NCI-H446 treated with DMSO at 0.1 percent for 48 hours (cell line): ENCODE measurements around the gene MYRF.

Source experiments
- DNase-seq: peaks from one replicate; lab custom pipeline; 2025; lab: John Stamatoyannopoulos, UW

The MYRF gene

DNA sequence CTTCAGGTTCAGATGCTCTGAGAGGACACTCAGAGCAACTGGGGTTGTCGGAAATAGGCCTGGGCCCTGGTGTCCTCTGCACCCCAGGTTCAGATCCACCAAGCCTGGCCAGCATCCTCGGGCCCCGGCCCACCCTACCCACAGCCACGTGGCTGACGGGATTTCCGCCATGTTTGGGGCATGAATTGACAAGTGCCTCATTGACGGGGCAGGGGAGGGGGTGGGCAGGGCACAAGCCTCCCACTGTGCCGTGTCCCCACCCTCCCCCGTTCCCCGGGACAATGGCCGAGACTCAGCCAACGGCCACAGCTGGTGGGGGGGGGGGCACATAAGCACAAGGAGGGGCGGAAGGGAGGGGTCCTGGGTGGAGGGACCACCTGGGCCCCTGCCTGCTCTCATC is 8.5 kb downstream of the MYRF start:
- DNase-seq, result no peak

DNA sequence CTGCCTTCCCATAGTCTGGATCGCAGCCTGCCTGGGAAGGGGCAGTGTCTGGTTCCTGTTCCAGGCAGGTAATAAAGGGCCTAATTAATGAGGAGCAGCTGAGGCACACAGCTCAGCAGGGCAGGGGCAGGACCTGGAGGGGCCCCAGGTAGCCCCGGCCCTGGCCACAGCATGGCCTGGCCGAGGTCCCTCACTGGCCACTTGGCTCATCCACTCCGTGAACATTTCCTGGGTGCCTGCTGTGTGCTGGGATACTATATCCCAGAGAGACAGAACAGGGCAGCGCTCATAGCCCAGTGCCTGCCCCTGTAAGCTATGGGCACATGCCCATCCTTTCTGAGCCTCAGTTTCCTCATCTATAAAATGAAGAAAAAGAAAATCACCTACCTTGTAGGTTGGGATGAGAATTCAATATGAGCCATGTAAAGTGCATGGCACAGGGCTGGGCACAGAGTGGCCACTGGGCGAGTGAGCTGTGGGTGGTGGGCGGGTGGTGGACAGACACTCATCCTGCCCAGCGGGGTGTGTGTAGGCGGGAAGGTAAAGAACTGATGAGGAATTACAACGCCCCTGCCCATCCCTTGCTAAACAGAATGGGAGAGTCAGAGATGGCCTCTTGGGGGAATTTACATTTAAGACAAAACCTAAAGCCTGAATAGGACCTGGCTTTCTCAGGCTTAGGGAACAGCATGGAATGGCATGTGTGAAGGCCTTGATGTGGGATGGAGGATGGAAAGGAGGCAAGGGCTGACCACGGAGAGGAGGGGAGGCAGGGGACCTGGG is 9.2 kb downstream of the MYRF start:
- DNase-seq, result no peak

DNA sequence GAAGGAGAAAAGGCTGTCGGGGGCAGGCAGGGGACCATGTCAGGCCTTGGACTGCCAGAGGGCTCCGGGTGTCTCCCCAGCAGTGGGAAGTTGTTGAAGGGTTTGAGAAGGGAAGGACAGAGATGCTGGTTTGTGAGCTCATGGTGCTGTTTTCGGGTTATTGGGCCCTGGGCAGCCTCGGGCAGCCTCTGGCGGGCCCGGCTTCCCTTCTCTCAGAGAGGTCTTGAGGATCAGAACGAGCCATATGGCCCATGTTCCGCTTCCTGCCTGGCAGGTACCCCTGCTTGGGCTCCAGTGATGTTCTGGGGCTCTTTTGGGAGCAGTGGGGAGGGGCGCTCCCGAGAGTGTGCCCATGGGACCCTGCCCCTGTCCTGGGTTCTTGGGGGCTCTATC is 9.8 kb downstream of the MYRF start:
- no peak for DNase-seq

DNA sequence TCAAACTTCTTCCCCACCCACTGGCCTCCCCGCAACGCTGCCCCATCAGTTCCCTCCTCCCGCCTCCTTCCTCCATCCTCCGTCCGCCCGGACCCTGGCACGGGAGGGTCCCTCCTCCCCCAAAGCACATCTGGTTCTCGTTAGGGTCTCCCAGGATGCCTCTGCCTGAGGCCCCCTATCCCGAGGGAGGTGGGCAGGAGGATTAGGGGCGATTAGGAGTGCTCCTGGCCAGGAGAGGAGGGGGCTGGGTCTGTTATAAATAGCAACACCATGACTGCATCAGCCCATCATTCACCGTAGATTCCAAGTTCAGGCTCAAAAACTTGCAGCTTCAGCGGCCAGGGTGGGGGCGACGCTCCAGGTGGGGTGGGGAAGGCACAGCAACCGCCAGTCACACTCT is 10.4 kb downstream of the MYRF start:
- DNase-seq, result no peak

DNA sequence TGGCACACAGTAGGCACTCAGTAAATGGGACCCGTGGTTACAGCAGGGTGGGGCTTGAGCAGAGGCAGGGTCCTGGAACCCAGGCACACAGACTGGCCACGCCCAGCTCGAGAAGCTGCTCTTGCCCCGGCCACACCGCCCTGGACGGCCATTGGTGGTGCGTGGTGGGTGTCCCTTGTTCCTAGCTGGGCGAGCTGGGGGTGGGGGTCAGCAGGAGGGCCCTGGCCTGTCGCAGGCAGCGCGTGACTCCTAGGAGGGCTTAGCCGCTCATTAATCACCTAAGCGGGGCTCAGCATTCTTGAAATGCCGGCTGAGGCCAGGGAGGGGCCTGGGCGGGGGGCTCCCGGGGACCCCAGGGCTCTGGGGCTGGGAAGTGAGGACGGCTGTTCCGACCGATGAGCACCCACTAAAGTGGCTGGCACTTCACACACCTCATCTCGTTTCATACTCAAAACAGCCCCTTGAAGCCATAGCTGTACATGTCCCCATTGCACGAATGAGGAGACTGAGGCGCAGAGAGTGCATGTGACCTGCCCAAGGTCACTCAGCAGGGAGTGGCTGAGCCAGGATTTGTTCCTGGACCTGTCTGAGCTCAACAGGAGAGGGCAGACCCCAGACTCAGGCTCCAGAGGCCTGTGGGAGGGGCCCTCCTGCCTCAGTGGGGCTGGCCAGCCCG is 11.6 kb downstream of the MYRF start:
- DNase-seq, result no peak

DNA sequence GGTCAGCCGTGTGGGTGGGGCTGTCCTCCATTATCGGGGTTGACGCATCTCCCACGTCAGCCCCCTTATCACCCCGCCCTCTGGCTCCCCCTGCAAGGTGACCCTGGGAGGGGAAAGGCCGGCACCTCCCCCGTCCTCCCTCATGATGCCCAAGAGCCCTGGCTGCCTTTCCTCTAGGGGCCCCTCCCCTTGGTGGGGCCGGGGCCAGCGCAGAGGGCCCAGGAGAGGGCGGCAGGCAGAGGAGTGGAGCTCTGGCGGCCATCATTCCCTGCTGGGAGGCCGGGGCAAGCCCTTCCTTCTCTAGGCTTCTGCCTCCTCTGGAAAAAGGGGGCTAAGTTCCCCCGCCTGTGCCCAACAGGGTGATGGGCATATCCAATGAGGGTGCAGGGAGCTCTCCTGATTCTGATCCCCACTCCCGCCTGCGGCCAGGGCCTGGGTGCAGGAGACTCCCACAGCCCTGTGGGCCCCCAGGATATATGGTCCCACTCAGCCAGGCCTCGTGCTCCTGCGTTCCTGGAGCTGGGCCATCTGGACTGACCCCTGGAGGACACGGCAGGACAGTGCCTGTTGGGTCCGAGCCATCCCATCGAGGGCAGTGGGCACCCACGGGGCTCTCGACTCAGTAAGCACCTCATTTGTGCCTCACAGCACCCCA is 12.3 kb downstream of the MYRF start:
- DNase-seq, result no peak

DNA sequence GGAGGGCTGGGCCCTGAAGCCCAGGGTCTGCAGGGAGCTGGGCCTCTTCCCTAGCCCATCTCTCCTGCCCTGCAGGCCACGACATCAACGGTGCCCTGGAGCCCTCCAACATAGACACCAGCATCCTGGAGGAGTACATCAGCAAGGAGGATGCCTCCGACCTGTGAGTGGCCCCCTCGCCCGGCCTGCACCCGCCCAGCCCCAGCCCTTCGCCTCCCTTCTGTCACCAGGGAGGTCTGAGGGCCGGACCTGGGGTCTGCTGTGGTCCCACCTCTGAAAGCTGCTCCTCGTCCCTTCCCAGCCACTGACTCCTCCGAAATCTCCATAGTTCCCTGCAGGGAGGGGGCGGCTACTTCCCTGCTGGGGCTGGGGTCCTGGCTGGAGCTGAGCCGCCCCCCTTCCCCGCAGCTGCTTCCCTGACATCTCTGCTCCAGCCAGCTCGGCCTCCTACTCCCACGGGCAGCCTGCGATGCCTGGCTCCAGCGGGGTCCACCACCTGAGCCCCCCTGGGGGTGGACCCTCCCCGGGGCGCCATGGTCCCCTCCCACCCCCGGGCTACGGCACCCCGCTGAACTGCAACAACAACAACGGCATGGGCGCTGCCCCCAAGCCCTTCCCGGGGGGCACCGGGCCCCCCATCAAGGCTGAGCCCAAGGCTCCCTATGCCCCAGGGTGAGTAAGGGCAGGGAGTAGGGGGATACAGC is 13.3 kb downstream of the MYRF start:
- DNase-seq, result no peak

DNA sequence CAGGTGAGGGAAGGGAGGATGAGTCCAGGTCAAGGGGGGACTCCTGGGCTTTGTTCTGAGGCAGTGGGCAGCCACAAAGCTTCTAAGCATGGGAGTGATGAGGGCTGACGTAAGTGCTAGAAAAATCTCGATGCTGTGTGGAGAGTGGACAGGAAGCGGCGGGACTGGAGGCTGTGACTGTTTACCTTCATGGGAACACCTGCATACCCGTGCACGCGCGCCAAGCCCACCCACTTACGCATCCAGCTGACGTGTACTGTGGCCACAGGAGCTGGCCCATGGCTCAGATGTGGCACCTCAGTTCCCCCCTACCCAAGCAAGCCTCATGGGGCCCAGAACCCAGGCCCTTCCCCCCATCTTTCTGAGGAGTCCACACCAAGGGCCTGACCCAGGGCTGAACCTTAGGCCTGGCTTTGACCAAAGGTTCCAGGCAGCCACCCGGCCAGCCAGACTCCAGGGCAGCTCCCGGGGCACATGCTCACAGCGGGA is 14.0 kb downstream of the MYRF start:
- no peak for DNase-seq

DNA sequence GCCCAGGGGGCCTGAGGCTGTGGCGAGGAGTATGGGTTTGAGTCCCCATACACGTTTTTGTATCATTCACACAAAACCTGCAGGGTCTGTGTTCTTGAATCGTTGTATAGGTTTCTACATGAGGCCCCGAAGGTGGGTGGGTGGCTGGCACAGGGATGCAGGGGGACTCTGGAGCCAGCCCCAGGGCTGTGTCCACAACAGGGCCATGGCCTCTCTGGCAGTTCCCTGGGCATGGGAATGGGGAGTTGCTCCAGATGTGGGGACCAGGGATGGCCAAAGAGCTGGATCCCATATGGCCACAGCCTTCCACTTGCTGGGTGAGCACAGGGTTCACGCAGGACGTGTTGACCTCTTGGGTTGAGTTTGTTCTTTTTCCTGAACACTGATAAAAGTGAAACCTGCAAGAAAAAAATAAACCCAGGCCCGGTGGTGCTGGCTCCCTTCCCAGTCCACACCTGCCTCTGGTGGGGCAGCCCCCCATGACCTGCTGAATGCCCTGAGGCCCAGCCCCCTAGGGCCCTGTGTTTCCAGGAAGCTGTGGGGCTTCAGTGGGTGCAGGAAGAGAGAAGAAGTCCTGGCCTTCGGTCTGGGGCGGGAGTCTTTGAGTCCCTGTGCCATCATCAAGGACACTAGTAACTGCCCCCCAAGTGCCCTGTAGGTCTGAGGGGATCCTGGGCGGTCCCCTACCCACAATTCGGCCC is 16.1 kb downstream of the MYRF start:
- DNase-seq, result no peak

DNA sequence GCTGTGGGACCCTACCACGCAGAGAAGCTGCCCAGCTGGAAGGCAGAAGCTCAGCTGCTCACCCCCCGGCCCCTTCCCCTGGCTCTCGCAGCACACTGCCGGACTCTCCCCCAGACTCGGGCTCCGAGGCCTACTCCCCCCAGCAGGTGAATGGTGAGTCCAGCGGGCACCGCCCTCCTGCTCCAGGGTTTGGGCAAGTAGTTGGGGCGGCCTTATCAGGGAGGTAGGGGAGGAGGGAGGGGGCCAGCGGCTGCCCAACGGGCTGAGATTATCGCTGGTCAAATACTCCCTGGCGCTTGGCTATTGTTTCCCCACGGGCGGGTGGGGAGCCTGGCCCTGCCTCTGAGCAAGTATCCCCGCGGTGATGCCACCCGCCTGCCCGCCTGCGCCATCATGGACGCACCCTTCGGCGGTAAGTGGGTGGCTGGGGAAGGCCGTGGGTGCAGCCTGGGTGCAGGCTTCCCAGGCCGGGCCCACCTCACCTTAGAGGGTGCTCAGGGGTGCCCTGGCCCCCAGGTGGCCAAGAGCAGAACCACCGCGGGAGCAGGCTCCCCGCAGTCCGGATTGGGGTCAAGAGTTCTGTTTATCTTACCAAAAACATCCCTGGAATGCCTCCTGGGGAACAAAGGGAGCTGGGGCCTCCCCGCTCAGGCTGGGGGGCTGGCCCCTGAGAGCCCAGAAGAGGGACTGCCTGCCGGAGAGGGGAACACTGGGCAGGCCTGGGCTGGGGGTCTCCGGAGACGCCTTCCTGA is 16.9 kb downstream of the MYRF start:
- DNase-seq, result no peak

DNA sequence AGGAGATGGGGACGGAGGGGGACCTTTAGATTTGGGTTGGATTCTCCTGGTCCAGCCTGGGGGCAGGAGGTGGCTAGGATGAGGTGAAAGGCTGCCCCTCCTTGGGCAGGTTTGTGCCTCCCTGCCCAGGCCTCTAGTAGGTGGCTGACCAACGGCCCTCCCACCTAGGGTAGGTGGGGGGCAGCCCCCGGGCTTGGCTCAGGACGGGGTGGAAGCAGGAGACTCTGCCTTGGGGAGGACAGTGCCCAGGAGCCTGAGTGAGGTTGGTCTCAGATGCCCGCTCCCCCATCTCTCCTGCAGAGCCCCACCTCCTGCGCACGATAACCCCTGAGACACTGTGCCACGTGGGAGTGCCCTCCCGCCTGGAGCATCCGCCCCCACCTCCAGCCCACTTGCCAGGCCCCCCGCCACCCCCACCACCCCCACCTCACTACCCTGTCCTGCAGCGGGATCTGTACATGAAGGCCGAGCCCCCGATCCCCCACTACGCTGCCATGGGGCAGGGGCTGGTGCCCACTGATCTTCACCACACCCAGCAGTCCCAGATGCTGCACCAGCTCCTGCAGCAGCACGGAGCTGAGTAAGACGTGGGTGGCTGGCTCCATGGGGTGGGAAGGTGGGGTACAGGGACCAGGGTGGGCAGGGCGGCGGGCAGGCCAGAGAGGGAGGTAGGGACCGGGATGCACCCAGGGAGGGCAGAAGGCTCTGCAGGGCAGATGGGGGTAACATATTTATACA is 17.7 kb downstream of the MYRF start:
- no peak for DNase-seq

DNA sequence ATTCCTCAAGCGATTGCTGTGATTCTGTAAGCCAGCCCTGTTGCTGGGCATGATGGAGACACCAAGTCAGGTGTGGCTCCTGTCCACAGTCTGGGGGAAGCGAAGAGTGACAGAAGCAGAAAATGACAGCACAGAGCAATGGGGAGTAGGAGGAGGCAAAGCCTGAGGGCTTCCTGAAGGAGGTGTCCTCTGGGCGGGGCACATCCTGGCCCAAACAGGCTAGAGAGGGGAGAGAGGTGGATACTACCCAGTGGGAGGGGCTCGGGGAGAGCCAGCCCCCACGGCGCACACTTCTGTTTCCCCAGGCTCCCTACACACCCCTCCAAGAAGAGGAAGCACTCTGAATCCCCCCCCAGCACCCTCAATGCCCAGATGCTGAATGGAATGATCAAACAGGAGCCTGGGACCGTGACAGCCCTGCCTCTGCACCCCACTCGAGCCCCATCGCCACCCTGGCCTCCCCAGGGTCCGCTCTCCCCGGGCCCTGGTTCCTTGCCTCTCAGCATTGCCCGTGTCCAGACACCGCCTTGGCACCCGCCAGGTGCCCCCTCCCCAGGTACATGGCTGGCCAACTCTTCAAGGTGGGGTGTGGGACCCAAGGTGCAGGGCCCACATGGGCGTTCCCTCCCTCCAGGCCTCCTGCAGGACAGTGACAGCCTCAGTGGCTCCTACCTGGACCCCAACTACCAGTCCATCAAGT is 18.9 kb downstream of the MYRF start:
- no peak for DNase-seq

DNA sequence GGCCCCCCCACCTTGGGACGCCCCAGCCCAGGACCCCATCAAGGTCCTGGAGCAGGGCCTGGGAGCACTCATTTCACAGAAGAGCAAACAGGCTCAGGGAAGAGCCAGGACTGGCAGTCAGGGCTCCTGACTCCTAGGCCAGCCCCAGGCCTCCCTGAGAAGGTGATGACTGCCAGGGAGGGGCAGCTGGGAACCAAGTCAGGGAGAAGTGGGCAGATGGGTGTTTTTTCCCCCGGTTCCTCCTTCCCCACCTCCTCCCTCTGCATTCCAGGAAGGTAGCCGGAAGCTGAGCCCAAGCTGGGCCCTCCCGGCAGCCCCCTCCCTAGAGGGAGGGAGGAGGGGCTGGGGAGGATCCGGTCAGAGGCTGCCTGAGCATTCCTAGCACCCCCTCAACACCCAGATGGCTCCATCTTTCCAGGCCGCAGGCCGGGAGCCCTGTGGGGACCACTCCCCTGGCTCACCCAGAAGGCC is 19.6 kb downstream of the MYRF start:
- no peak for DNase-seq

DNA sequence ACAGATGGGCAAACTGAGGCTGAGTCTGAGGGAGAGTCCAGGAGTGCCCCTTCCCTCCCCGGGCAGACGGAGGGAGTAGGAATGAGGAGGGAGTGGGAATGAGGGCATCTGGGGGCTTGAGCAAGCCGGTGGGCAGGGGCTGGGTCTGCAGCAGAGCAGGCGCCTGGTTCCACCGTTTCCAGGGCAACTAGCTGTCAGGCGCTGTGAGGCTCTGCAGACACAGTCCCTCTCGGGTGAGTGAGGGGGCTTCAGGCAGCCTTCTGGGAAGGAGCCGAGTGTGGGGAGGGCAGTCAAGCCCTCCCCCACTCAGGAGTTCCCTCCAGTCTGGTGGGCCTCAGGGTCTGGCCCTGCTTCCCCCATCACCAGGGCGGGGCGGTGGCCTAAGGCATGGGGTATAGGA is 20.9 kb downstream of the MYRF start:
- no peak for DNase-seq

DNA sequence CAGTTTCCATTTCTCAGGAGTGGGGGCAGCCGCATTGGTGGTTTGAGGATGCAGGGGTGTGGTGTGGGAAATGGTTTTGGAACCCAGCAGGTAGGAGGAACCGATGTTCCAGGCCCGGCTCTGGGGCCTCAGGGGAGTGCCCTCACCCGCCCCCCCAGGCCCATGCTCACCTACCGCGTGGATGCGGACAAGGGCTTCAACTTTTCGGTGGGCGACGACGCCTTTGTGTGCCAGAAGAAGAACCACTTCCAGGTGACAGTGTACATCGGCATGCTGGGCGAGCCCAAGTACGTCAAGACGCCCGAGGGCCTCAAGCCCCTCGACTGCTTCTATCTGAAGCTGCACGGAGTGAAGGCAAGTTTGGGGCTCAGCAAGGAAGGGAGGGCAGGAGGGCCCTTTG is 21.4 kb downstream of the MYRF start:
- DNase-seq, result no peak

DNA sequence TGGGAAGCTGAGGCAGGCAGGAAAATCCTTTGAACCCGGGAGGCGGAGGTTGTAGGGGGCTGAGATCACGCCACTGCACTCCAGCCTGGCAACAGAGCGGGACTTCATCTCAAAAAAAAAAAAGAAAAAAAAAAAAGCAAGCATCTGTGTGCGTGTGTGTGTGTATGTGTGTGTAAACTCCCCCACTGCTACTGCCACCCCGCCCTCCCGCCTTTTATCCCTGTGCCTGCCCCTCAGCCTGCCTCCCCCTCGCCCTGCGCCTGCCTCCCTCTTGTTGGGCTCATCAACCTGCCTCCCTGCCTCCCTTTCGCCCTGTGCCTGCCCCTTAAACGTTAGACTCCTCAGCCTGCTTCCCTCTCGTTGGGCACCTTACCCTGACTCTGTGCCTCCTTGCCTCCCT is 22.0 kb downstream of the MYRF start:
- DNase-seq, result no peak

DNA sequence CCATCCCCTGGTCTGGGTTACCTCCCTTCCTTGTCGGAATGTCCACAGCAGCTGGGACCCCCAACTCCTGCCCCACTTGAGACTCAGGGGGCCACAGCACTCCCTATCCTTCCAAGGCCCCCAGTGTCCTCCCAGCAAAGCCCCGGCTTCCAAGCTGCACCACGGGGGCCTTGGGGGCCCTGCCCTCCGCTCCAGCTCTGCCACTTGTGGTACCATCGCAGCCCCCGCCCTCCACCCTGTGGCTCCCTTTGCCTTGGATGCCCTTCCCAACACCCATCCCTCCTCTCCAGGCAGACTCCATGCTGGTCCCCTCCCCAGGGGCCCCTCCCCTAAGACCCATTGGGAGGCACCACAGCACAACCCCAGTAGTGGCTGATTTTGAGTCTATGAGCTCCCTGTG is 22.7 kb downstream of the MYRF start:
- no peak for DNase-seq

DNA sequence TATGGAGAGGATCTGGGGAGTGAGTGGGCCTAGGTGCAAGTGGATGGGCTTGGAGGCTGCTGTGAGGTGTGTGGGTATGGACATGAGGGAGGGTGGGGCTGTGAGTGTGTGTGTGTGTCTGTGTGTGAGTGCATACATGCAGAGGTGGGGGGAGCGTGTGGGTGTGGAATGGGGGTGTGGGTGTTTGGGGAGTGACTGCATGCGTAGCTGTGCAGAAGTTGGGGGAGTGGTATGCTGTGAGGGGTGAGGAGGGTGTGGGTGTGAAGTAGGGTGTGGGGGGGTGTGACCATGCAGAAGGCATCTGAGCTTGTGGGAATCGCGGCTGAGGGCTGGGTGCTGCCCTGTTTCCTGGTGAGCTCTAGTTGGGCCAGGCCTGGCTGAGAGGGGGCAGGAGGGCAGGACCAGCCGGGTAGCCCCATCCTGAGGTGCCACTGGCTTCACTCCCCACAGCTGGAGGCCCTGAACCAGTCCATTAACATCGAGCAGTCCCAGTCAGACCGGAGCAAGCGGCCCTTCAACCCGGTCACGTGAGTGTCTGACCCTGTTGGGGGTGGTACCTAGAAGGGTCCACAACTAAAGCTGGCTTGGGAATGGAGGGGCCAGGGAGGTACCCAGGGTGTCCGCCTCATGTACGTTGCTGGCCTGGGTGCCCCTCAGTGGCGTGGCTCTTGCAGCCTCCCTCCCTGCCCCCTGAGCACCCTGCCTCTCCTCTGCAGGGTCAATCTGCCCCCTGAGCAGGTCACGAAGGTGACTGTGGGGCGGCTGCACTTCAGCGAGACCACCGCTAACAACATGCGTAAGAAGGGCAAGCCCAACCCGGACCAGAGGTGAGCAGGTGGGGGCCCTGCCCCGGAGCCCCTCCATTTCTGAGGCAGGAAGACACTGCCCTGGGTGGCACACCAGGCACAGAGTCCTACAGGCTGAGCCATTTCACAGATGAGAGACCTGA is 23.4 kb downstream of the MYRF start:
- DNase-seq, result no peak
